Measurements from ENCODE around the gene TPPP3.

Gene TPPP3

DNA sequence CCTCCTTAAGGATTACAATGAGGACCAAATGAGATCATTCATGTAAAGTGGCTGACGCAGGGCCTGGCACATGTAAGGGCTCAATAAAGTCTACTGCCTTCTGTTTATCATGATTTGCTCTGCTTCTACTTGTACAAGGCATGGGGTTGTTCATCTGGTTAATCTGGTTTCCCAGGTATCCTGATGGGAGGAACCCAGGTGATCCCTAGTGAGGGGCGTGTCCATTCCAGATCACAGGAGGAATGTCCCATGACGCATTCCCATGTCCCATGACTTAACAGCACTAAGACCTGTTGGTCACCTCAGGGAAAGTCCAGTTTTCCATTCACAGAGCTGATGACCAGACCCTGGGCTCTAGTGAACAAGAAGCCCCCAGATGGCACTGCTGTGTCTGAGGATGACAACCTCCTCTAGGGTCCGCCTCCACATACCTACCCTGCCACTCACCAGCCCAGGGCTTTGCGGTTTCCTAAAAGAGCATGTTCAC lies 11.5 kb upstream of the TPPP3 start:
- no peak for DNase-seq (ENCODE audit: low read depth)

DNA sequence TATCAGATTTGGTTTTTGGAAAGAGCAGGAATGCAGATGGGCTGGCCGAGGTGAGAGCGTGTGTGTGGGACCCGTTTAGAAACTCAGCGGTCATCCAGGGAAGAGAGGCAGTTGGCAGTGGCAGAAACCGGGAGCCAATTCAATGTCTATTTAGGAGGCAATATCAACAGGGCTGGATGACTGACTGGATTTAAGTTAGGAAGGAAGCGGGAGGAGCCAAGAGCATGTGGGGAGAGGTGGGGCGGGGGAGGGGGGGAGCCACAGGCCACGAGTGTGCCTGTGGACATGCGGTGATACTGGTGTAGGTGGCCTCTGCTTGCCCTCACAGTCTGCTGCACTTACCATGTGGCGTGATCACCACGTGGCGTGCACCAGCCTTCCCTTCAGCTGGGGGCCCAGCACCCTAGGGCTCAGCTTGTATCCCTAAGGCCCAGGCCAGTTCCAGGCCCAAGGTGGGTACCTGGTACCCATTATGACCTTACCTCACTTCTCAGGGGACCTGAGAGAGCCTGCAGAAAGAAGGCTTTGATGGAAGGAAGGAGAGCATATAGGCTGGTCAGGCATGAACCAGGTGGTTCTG lies 10.8 kb upstream of the TPPP3 start:
- DNase-seq (ENCODE audit: low read depth), result no peak

DNA sequence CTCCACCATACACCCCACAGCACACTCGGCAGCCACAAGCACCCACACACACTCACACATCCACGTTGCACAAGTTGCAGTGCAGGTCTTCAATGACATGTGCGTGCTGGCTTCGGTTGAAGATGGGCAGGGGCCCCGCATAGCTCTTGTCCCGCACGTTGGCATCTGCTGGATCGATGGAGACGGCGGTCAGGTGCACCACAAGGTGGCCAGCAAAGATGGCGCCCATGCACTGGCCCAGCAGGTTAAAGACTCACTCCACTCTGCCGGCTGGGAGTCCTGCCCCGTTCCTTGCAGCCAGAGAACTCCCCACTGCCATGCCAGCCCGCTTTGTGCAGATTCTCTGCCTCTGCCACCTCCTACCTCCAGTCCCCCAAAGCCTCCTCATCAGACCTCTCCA lies 7.6 kb upstream of the TPPP3 start:
- no peak for DNase-seq (ENCODE audit: low read depth)

DNA sequence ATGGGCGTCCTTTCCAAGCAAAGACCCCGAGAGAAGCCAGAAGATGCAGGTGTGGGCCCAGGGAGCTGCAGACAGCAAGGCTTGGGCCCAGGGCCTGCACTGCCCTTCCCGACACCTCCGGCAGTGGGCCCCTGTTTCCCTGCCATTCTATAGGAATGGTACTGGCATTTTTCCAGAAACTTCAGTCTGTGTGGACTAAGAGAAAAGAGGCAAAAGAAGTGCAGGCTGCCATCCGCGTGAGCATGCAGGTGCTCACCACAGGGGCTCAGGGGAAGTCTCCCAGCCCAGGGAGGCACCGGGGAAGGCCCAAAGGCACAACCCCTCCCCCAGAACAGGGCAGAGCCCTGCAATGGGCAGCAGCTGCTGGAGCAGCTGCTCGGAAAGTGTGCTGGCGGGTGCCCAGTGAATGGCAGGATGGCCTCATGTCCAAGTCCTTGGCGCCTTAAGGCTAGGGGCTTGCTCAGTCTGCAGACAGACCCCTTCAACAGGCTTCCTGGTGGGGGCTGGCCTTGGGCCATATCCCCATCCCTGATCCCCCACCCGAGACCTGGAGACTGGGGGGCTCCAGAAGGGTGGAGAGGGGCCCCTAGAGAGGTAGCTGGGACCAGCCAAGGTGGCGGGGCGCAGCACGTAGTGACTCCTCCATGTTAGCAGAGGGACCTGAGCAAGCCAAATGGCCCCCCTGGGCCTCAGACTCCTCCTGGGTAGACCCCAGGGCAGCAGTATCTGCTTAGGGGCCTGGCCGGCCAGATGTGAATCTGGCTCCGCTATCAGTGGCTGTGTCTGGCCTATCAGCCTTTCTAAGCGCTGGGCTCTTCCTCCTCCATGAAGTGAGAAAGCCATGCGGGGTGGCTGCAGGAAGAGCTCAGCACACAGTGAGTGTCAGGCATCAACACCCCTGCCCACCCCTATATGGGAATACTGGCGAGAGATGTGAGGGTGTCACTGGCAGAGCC lies 6.7 kb upstream of the TPPP3 start:
- DNase-seq (ENCODE audit: low read depth), result no peak

DNA sequence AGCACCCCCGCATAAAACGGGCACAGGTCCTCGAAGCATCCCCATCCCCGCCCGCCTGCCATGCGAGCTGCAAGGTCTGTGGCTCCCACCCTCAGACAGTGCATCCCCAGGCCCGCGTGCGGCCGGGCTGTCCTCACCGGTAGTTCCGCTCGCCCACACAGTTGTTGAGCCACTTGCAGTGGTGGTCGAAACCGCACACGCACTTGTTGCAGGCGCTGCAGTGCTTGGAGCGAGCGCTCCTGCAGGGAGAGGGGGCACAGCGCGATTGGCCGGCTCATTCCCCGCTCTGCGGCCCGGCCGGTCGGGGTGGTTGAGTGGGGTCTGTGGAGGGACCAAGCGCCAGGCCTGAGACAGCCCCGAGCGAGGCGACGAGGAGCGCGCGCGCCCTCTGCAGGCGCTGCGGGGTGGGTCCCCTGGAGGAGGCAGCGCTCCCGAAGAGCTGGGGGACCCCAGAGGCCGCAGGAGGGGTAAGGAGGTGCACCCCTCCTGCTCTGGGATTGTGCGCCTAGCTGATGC lies 6.0 kb upstream of the TPPP3 start:
- no peak for DNase-seq (ENCODE audit: low read depth)

DNA sequence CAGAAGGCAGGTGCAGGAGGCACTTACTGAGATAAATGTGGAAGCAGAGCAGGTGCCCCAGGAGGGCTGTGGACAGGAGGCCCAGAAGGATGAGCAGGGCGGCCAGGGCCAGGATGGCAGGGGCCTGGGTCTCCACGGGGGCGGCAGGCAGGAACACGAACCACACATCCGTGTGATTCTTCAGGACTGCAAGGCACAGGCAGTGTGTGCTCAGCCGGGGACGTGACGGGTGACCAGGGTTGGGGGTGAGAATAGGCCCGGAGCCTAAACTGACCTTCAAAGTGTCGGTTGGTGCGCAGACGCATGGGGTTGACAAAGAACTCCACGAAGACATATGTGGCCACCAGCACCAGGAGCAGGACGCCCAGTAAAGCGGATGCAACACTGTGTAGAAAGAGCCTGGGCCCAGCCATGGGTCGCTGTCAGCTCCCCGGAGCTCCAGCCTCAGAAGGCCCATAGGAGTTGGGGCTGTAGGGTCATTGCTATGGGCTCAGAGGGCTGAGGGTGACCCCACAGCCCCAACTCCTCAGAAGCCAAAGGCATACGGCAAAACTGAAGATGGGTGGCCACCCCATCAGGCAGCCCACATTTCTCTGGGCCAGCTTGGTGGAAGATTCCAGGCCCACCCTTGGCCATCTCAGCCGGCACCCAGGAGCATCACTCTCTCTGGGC lies 5.4 kb upstream of the TPPP3 start:
- DNase-seq (ENCODE audit: low read depth), result no peak

DNA sequence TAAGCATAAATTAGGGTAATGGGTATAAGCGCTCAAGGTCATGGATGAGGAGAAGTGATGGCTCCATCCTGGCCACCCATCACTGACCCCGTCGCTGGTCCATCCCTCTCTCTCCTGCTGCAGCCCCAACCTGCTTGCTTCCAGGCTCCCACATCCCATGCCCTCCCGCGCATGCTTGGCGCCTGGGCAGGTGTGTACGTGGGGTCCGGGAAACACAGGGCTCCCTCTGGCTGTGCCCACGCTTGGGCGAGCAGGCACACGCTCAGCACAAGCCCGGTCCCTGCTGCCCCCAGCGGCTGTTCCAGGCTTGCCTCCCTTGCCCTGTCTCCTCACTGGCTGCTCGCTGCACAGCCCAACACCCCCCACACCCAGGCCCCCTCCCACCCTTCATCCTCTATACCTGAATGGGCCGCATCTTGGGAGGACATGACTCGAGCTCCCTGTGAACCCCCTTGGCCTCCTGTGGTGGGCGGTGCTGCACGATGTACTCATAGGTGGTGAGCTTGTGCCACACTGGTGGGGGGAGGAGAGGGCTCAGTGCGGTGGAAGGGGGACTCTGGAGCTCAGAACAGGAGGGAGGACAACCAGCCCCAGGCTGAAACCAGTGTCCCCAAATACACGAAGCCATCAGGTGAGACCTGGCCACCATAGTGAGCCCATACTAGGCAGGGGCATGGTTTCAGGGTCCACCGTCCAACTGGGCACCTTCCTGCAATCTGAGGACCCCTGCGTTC lies 4.7 kb upstream of the TPPP3 start:
- DNase-seq (ENCODE audit: low read depth), result no peak

DNA sequence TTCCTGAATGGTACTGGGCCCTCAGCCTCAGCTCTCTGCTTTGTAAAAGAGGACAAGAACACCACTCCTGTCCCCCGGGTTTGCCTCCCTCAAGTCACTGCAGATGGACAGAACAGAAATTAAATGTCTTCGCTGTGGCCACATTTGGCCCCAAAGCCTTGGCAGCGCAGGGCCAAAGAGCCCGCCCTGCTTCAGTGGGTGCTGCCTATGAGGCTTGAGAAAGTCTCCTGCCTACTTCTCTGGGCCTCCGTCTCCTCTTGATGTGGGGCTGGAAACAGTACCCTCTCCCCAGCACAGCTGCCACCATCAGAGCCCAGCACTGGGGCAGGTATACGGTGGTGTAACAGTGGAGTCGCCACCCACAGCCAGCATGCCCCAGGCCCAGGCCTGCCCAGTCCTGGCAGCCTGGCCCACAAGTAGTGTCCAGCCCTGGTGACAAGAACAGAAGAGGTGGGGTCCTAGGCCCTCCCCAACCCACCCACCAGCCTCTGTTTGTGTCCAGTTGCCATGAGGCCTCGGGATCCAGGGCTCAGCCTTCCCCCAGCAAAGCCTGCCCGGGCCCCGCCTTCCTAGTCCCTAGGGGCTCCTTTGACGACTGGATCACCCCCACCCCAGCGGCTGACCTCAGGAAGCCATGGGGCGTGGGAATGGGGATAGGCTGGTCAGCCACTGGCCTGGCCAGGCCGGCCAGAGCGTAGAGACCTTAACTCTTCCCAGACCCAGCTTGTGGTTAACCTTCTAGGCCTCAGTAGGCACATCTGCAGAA lies 3.9 kb upstream of the TPPP3 start:
- no peak for DNase-seq (ENCODE audit: low read depth)

DNA sequence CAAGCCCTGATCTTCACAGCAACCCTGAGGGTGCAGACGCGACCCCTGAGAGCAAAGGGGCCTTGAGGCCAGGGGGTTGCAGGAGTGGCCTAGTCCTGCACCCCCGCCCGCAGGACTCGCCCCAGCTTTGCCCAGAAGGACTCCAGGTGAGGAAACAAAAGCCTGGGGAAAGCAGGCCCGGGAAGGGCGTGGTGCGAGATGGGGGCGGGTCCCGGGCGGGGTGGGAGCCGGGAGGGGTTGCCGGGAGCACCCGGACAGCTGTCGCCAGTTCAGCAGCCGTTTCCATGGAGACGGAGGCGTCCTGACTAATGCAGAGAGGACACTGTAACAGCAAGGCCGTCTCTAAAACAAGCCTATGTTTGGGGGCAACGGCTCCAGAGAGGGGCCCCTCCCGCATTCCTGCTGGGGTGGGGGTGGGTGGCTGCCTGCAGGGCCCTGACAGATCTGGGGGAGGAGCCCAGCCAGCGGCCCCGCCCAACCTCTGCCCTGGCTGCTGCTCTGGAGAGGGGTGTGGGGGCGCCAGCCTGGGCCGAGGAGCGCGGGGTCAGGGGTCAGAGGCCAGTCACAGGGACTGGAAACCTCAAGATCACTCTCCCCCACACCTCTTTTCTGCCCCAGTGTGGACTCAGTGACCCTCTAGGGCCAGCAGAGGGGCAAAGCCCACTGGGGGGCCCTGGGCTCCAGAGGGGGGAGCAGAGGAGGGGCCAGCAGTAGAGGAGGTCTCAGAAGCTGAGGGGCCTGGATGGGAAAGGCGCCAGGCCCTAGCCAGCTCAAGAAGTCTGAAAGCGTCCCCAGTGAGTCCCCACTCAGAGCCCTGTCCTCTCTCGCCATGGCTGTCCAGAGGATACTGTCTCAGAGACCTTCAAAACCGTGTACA lies 3.1 kb upstream of the TPPP3 start:
- peak; percentile 91 for DNase-seq (ENCODE audit: low read depth)

DNA sequence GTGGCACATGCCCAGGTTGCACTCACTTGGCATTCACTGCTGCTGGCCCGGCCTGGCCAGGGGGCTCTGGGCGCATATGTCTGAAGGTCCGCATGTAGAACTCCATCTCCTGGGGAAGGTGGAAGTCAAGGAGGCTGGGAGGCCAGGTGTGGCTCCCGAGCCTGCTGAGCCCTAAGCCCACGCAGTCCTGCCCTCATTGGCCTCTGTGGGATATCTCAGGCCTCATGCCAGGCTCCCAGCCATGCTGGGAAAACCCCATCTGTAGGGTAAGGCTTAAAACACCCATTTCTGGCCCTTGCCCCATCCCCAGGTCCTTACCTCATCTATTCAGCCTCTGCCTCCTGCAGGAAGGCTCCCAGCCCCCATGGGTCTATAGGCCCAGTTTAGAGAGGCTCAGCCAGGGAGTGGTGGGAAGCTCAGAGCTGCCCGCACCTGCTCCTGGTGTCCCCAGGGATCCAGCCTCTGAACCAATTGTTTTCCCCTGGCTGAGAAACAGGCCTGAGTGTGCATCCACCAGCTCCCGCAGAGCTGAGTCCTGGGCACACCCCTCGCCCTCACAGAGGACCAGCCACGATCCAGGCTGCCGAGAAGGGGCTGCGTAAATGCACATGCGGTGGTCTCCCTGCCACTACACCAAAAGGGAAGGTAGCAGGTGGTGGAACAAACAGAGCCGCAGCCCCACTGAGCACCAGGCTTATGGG lies 2.3 kb upstream of the TPPP3 start:
- DNase-seq (ENCODE audit: low read depth), result peak; percentile 25

DNA sequence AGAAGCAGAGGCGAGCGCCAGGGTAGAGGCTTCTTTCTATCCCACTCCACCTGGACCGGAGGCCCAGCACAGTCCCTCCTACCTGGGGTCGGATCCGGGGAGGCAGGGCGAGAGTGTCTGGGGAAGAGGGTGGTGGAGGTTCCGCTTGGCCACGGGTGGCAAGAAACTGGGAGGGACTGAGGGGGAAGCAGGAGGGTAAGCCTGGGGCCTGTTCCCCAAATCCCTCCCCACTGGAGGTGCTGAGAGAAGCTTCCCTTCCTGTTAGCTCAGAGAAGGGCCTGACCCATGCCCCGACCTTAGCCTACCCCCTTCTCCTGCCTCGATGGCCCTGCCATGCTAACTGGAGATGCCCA lies 1.8 kb upstream of the TPPP3 start:
- DNase-seq (ENCODE audit: low read depth), result no peak

DNA sequence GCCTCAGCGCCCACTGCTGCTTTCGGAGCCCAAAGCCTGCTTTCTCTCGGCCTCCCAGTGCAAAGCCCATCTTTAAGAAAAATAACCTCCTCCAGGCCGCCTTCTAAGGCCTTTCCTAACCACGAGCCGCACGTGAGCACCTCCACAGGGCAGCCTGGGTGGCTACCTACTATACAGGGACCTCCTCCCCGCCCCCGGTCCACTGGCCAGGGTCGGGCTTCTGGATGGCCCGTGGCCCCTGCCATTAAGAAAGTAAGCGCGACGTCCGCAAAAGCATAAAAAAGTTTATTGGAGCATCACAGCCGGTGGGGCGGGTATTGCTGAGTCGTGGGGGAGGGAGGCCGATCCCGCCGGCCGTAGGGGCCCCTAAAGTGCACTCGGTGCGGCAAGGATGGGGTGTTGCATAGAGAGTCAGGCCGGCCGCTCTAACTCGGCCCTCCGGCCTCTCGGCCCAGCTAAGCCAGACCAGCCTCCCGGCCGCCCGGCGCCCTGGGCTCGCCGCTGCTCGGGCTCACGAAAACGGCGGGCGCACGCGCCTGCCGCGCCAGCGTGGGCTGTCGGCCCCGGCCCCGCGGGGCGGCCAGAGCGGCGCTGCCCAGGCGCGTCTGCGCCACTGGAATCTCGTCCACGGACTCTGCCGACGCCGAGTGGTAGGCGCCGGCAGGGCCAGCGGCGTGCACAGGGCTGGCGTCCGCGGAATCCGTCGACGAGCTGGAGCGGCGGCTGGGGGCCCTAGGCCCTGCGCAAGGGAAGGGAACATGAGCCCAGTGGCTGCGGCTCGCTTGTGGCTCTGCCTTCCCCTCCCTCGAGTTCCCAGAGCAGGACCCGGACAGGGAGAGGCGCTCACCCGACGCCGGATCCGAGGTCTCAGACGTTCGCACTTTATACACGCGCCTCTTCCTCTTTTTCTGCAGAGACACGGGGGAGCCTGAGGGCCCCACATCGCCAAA lies 1.1 kb upstream of the TPPP3 start:
- DNase-seq (ENCODE audit: low read depth), result no peak

DNA sequence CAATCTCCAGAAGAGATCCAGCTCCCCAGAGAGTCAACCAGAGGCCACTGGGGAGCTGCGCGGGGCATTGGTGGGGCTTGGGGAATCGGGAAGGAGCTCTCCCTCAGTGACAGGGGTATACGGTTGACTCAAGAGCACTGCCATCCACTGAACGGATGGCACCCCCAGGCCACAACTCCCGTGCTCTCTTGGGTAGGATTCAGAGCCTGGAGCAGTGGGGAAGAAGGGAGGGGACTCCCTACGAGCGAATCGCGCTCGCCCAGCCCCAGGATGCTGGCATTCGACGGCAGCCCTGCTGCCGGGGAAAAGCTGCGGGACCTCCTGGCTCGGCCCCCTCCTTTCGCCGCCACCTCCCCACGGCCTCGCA lies 473 bp upstream of the TPPP3 start:
- no peak for DNase-seq (ENCODE audit: low read depth)

DNA sequence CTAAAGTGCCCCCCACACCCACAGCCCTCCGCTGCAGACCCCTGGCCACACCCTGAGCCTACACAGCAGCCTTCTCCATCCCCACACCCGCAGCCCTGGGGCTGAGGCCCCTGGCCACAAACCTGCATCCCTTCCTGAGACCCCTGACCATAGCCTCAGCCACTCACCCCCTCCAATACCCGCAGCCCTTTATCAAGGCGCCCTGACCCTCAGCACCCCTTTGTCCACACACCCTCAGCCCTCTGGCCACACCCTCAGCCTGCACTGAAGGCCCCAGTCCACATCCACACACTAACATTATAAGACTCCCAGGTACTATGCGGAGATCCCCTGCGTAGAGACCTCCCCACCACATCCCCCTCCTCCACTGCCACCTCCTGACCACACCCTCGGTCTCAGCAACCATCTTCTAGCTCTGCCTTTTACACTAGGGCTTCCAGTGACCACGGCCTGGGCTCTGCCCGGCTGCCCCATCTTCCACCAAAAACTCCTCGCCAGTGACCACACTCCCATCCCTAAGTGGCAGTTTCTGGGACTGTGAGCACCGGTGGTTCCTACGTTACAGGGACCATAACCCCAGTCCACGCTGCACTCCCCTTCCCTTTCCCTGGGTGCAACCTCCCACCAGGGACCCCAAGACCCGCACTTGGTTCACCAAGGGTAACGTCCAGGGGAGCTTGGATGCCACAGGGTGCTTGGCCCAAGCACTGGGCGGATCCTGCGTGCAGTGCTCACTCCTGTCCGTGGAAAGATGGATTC lies 818 bp downstream of the TPPP3 start:
- no peak for DNase-seq (ENCODE audit: low read depth)

DNA sequence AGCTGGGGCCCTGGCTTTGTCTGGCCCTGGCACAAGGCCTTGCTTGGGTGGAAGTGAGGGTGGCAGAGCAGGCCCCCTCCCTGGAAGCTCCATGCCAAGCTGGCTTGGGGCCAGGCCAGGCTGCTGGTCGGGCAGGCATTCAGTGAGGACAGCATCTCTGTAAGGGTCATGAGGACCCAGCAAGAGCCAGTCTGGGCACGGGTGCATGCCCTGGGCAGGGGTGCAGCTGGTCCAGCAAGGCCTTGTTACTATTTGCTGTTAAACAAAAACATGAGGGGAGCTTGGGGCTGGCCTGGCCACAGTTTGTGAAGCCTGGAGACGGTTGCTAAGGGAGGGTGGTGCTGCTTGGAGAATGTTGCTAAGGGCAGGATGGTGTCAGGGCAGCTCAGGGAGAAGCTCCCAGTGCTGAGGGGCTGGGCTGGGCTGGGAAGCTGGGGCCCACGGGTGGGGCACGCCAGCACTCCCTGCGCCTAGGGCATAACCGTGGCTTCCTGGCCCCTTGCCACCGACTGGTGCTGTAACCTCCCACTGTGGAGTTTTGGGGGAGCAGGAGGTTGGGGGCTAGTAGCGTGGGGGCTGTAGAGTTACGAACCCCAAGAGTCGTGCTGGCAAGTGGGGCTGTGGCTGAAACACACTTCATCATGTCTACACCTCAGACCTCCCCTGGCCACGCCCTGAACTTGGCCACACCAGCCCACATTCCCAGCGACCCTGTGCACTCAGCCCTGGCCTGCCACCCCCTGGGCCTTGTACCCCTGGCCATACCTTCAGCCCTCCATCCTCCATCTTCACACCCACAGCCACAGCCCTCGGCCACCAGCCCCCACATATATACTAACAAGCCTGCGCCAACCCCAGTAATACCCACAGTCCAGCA lies 1.6 kb downstream of the TPPP3 start:
- DNase-seq (ENCODE audit: low read depth), result peak; percentile 23

DNA sequence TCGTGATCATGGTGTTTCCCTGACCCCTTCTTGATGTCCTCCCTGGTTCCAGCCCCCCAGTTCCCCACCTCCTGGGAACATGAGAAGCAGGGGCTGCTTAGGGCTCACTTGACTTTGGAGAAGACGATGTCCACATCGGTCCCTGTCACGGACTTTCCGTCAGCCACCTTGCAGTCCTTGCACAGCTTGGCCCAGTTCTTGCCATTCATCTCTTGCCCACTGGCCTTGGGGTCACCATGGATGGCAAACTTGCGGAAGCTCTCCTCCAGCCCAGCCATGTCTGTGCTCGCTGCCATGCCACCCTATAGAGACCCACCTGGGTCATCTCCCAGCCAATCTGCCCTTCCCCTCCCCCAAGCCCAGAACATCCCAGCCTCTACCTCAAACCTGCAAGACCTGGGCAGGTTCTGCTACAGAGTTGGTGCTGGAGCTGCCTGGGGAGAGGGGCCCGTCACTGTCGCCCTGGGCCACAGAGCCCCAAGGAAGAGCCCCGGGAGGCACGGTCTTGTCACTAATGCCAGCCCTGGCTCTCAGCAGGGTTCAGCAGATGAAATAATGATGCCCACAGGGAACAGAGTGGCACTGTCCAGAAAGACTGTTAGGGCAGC lies 2.4 kb downstream of the TPPP3 start:
- DNase-seq (ENCODE audit: low read depth), result no peak
